Measurements from ENCODE around the gene SPAG7. TPM values are rescaled to one million over a fixed set of nuclear protein-coding genes. Genes with fewer than 3 reads are reported as not detected.
A peak's percentile ranks its signal among the peaks of the same experiment; 100 is the strongest.

The SPAG7 gene
- total and polyA plus RNA-seq, 4 donors, result 63.8 to 101 (median 75.8) TPM

GRCh38 chr17:4941319-4941610 is 26.4 kb downstream of the SPAG7 start:
- Histone ChIP-seq H3K4me3 (peak overlapping the region; percentile 10), H3K4me1 (ENCODE audit: control insufficient read depth in 5 of 5, insufficient read depth in 5 of 5, low read length in 5 of 5) (peaks cover 3 to 30% (median 15%) of the 10 kb centered on the region in 5 donors), H3K9ac (ENCODE audit: insufficient read depth in 1 of 2, low read length in 2 of 2) (peak overlapping the region; percentile 73 to 86), H3K27ac (ENCODE audit: low read depth in 1 of 2, low read length in 1 of 2) (no peak overlapping the region), H3K9me3 (ENCODE audit: control insufficient read depth in 4 of 4, insufficient read depth in 3 of 4, low read length in 3 of 4) (no peaks in the 10 kb centered on the region), H3K27me3 (ENCODE audit: control insufficient read depth in 3 of 3, insufficient read depth in 3 of 3, low read length in 2 of 3) (no peaks in the 10 kb centered on the region), H3K36me3 (ENCODE audit: control insufficient read depth in 4 of 4, insufficient read depth in 4 of 4, low read length in 4 of 4) (peaks cover 12 to 36% (median 35%) of the 10 kb centered on the region in 4 donors)
- TF ChIP-seq CTCF (IDR thresholded peaks at IDR 0.05; ENCODE audit: control extremely low read depth, extremely low read depth), result no peak
- WGBS, 2 donors, result 40 to 42% methylated on average over 4 of the region's 4 CpGs
- no peak for ATAC-seq (ENCODE audit: insufficient read depth, low FRiP score)
- DNase-seq, result no peak

GRCh38 chr17:4940555-4941318 is 26.9 kb downstream of the SPAG7 start:
- DNase-seq, result no peak
- 0 to 1% methylated on average over 29 of the region's 29 CpGs for WGBS, 2 donors
- no peak for TF ChIP-seq CTCF (IDR thresholded peaks at IDR 0.05; ENCODE audit: control extremely low read depth, extremely low read depth)
- Histone ChIP-seq H3K9ac (ENCODE audit: insufficient read depth in 1 of 2, low read length in 2 of 2) (peak overlapping the region; percentile 73 to 86), H3K27me3 (ENCODE audit: control insufficient read depth in 3 of 3, insufficient read depth in 3 of 3, low read length in 2 of 3) (no peaks in the 10 kb centered on the region), H3K4me1 (ENCODE audit: control insufficient read depth in 5 of 5, insufficient read depth in 5 of 5, low read length in 5 of 5) (peaks cover 0 to 27% (median 13%) of the 10 kb centered on the region in 5 donors), H3K27ac (ENCODE audit: low read depth in 1 of 2, low read length in 1 of 2) (peak overlapping the region; percentile 90 to 94), H3K36me3 (ENCODE audit: control insufficient read depth in 4 of 4, insufficient read depth in 4 of 4, low read length in 4 of 4) (peaks cover 9 to 35% (median 31%) of the 10 kb centered on the region in 4 donors), H3K9me3 (ENCODE audit: control insufficient read depth in 4 of 4, insufficient read depth in 3 of 4, low read length in 3 of 4) (no peaks in the 10 kb centered on the region), H3K4me3 (peak overlapping the region; percentile 61)
- ATAC-seq (ENCODE audit: insufficient read depth, low FRiP score), result peak; percentile 37

GRCh38 chr17:4939796-4940554 is 27.6 kb downstream of the SPAG7 start, which contains the start of the genes RNF167 and SLC25A11:
Gene RNF167 (plus strand): TSS chr17:4940268. CDS start chr17:4940910, 642 bp downstream.
Gene SLC25A11 (minus strand): TSS chr17:4940046. CDS start chr17:4939910, 136 bp downstream.
- H3K36me3 ChIP-seq (ENCODE audit: control insufficient read depth in 4 of 4, insufficient read depth in 4 of 4, low read length in 4 of 4), result peaks cover 5 to 29% (median 26%) of the 10 kb centered on the region in 4 donors

More at GRCh38 chr17:4939796-4940554, 27.6 kb downstream of the SPAG7 start, which contains the start of the genes RNF167 and SLC25A11:
- Histone ChIP-seq H3K4me1 (ENCODE audit: control insufficient read depth in 5 of 5, insufficient read depth in 5 of 5, low read length in 5 of 5) (peaks cover 0 to 27% (median 13%) of the 10 kb centered on the region in 5 donors), H3K9me3 (ENCODE audit: control insufficient read depth in 4 of 4, insufficient read depth in 3 of 4, low read length in 3 of 4) (no peaks in the 10 kb centered on the region), H3K4me3 (peak within 1 kb of the TSS; percentile 77), H3K27me3 (ENCODE audit: control insufficient read depth in 3 of 3, insufficient read depth in 3 of 3, low read length in 2 of 3) (no peaks in the 10 kb centered on the region), H3K9ac (ENCODE audit: insufficient read depth in 1 of 2, low read length in 2 of 2) (peak within 1 kb of the TSS; percentile 73 to 86), H3K27ac (ENCODE audit: low read depth in 1 of 2, low read length in 1 of 2) (peak within 1 kb of the TSS; percentile 90 to 94)
- TF ChIP-seq CTCF (IDR thresholded peaks at IDR 0.05; ENCODE audit: control extremely low read depth, extremely low read depth), result no peak
- DNase-seq, result peak; percentile 98 to 100 (median 100)
- 0% methylated on average over 72 of the region's 72 CpGs for WGBS, 2 donors
- peak; percentile 91 for ATAC-seq (ENCODE audit: insufficient read depth, low FRiP score)

Measured in lung (tissue), 12 donors.